Lower leg skin (tissue), 4 donors: ENCODE data around the gene BACE2. TPM values are rescaled to one million over a fixed set of nuclear protein-coding genes. Genes with fewer than 3 reads are reported as not detected.

ENCODE experiments used
- DNase-seq, 2 donors: peaks; one replicate each; pipeline ENCODE4 v3.0.0-alpha.2; 2019; ENCODE audit warnings: low spot score in 2 of 2
- H3K4me3 ChIP-seq: fragments of 200-600 bp; sonication (generic); 2 replicates; pipeline ENCODE4 v1.5.1; 2017; ENCODE audit warnings: mild to moderate bottlenecking, low read depth; ENCODE audit not compliant: poor library complexity, severe bottlenecking
- POLR2A ChIP-seq, 2 donors: fragments of 450-650 bp; IDR thresholded peaks; one replicate each; pipeline ENCODE4 v1.6.1; 2016 to 2017; ENCODE audit warnings: antibody characterized with exemption in 2 of 2, mild to moderate bottlenecking in 1 of 2, moderate library complexity in 1 of 2
- WGBS, 2 donors: methylation state at CpG; one replicate each; pipeline ENCODE4 v1.1.5; 2018; 5-methylcytosine and 5-hydroxymethylcytosine counted together
- intact Hi-C: fragments of 100-400 bp; cut with DNase I; formaldehyde crosslinking; loops from one replicate; pipeline ENCODE4 v1.15.0; 2023; ENCODE audit warnings: low total_unique reads
- total RNA-seq, 4 donors: library from RNA; depleted of rRNA; stranded (reverse); fragments of >200 nt; gene quantifications; one replicate each; pipeline ENCODE4 v1.1.0, GENCODE V29; 2016
- TF ChIP-seq, protein P1 (sequence below), 3 donors: fragments of 450-650 bp; IDR thresholded peaks; one replicate each; pipeline ENCODE4 v1.5.1; 2016; ENCODE audit warnings: antibody characterized with exemption in 3 of 3, mild to moderate bottlenecking in 3 of 3, moderate library complexity in 2 of 3

BACE2 gene
- total RNA-seq, 4 donors from 2014 or later, result 12.2 to 44.7 (median 27.2) TPM

DNA sequence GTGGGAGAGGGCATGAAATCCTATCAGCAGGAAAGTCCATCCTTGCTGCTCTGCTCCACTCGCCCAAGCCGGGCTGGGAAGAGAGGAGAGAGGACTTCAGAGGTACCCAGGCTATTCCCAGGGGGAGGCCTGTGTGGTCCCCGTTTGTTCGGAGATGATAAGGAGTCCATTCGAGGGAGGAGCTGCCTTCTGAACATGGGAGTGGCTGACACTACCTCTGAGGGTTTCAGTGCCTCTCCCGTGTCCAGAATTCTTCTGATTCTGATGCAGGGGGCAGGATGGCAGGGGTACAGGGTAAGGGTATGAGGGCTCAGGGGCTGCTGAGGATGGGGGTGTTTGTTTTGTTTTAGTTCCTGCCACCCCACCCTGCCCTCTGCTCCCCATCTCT is 40.4 kb downstream of the BACE2 start:
- 75 to 81% methylated on average over 6 of the region's 6 CpGs for WGBS, 2 donors

DNA sequence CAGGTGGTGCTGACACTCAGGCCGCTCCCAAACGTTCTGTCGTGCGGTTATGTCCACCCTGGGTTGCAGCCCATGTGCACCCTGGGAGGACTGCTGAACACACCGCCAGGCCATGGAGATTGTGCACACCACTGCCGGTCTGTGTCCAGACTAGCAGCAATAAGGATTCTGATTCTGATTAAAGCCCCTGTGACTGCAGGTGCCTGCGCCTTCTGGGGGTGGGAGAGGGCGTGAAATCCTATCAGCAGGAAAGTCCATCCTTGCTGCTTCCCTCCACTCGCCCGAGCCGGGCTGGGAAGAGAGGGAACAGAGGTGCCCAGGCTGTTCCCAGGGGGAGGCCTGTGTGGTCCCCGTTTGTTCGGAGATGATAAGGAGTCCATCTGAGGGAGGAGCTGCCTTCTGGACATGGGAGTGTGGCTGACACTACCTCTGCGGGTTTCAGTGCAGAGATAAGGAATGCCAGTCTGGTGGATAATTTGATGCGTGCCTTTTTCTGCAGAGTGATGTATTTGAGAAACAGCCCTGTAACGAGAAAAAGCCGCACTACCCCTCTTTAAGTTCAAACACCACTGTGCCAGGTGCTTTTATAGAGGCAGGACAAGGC is 41.2 kb downstream of the BACE2 start:
- intact Hi-C loops, result no loop called here
- WGBS, 2 donors, result 87 to 90% methylated on average over 17 of the region's 17 CpGs
- H3K4me3 ChIP-seq, result no peak overlapping the region
- TF ChIP-seq POLR2A (IDR thresholded peaks at IDR 0.05), result no peak
- TF ChIP-seq, protein P1, sequence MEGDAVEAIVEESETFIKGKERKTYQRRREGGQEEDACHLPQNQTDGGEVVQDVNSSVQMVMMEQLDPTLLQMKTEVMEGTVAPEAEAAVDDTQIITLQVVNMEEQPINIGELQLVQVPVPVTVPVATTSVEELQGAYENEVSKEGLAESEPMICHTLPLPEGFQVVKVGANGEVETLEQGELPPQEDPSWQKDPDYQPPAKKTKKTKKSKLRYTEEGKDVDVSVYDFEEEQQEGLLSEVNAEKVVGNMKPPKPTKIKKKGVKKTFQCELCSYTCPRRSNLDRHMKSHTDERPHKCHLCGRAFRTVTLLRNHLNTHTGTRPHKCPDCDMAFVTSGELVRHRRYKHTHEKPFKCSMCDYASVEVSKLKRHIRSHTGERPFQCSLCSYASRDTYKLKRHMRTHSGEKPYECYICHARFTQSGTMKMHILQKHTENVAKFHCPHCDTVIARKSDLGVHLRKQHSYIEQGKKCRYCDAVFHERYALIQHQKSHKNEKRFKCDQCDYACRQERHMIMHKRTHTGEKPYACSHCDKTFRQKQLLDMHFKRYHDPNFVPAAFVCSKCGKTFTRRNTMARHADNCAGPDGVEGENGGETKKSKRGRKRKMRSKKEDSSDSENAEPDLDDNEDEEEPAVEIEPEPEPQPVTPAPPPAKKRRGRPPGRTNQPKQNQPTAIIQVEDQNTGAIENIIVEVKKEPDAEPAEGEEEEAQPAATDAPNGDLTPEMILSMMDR (IDR thresholded peaks at IDR 0.05), result no peak
- no peak for DNase-seq

More for the DNA sequence above, 40.4 kb downstream of the BACE2 start:
- TF ChIP-seq POLR2A (IDR thresholded peaks at IDR 0.05), result no peak
- TF ChIP-seq, protein P1 (IDR thresholded peaks at IDR 0.05), result no peak
- no peak overlapping the region for H3K4me3 ChIP-seq
- DNase-seq, result no peak
- intact Hi-C loops, result no loop called here

DNA sequence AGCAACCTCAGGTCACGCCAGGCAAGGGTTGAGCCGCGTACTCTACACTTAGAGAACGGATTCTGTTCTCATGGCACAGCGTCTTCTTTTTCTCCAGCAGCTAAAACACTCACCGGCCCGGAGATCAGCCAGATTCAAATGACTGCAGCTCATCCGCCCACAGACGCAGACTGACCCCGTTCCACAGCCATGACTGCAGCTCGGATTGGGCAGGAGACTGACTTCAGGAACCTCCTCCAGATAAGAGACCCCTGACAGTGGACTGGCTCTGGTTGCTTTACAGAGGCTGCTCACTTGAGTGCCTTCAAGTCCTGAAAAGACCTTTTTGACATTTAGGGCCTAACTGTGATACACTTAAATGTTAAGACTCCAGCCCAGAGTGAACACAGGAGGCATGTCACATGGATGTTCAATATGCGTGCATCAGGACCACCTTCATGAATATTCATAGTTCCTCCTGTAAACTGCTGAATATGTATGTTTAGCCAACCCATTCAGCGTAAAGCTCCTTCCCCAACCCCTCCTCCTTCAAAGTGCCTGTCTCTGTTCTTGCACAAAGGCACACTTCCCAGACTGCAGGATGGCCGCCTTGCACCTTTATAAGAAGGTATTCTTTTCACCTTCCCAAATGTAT is 42.6 kb downstream of the BACE2 start:
- no peak for DNase-seq
- TF ChIP-seq, protein P1 (IDR thresholded peaks at IDR 0.05), result no peak
- TF ChIP-seq POLR2A (IDR thresholded peaks at IDR 0.05), result no peak
- intact Hi-C loops, result no loop called here
- 92 to 94% methylated on average over 14 of the region's 14 CpGs for WGBS, 2 donors
- no peak overlapping the region for H3K4me3 ChIP-seq

DNA sequence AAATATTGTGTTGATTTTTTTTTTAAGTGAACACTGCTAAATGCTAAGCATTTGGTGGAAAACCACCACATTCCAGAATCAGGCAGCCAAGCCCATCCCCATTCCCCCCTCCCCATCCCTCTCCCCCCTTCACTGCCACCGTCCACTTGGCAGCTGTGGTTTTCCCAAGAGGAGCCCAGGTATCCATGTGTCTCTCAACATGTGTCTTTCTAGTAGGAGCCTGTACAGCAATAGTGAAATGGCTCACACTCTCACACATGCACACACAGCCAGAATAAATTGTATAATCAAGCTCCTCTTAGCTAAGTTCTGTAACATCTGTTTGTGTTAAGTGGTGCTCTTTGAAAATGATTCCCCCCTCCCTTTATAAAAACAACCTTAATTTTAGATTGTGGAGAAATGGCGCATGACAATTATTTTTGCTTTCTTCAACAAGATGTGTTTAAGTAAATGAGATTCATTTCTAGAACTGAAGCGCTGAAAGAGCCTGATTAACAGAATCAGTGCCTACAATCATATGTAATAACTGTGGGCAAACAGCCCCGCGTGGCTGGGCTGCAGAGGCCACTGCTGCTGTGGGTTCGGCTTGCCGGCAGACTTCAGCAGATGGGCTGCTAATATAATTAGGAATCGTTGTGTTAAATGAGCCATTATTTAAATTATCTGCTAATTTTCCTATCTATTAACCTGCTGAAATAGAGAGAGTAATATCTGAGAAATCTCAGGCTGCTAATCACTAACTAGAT is 43.3 kb downstream of the BACE2 start:
- no peak for DNase-seq
- no peak overlapping the region for H3K4me3 ChIP-seq
- TF ChIP-seq, protein P1 (IDR thresholded peaks at IDR 0.05), result no peak
- TF ChIP-seq POLR2A (IDR thresholded peaks at IDR 0.05), result no peak
- intact Hi-C loops, result no loop called here
- 86% methylated on average over 8 of the region's 8 CpGs for WGBS, 2 donors

DNA sequence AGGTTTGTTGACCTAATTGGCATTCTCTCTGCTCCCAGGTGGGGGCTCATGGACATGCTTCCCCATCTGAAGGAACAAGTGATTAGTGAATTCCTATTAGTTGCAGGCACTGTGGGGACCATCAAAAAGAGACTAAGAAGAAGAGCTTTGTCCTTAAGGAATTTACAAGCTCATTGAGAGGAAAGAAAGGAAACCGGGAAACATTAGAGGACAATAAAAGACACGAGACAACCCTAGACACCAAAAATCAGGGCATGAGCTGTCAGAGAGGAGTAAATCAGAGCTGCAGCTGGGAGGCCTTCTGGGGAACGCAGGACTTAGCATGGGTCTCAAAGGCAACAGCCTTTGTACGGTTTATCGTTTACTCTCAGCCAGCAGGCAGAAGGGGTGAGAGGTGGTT is 45.1 kb downstream of the BACE2 start:
- H3K4me3 ChIP-seq, result no peak overlapping the region
- intact Hi-C loops, result no loop called here
- TF ChIP-seq POLR2A (IDR thresholded peaks at IDR 0.05), result no peak
- TF ChIP-seq, protein P1 (IDR thresholded peaks at IDR 0.05), result no peak
- no peak for DNase-seq
- 80 to 89% methylated on average over 5 of the region's 5 CpGs for WGBS, 2 donors
